Neuronal stem cell (in vitro differentiated cells): ENCODE measurements around the gene ZBTB49.

Experiments
- DNase-seq: peaks from one replicate; pipeline ENCODE4 v3.0.0-alpha.2; 2013; ENCODE audit warnings: low spot score
- H2AFZ ChIP-seq: one replicate; pipeline ENCODE4 v1.6.1; 2013; ENCODE audit warnings: mild to moderate bottlenecking, low read length, inconsistent platforms
- H2AK5ac ChIP-seq: 2 replicates; pipeline ENCODE4 v1.6.1; 2013; ENCODE audit warnings: low read depth, mild to moderate bottlenecking, inconsistent platforms, low read length, moderate library complexity, mixed read lengths
- H2BK120ac ChIP-seq: 2 replicates; pipeline ENCODE4 v1.6.1; 2013; ENCODE audit warnings: low read depth, mild to moderate bottlenecking, inconsistent platforms, low read length, moderate library complexity, mixed read lengths
- H2BK12ac ChIP-seq: one replicate; pipeline ENCODE4 v1.6.1; 2013; ENCODE audit warnings: low read length, inconsistent platforms
- H2BK15ac ChIP-seq: 2 replicates; pipeline ENCODE4 v1.6.1; 2013; ENCODE audit warnings: mild to moderate bottlenecking, low read length, inconsistent platforms, mixed read lengths
- H2BK5ac ChIP-seq: one replicate; pipeline ENCODE4 v1.6.1; 2013; ENCODE audit warnings: inconsistent platforms, mild to moderate bottlenecking, low read length, moderate library complexity
- H3K14ac ChIP-seq: one replicate; pipeline ENCODE4 v1.6.1; 2013; ENCODE audit warnings: low read length, inconsistent platforms
- H3K18ac ChIP-seq: 2 replicates; pipeline ENCODE4 v1.6.1; 2013; ENCODE audit warnings: low read length, inconsistent platforms
- H3K23ac ChIP-seq: 2 replicates; pipeline ENCODE4 v1.6.1; 2013; ENCODE audit warnings: low read depth, mild to moderate bottlenecking, mixed read lengths, low read length, inconsistent platforms; ENCODE audit not compliant: poor library complexity
- H3K27ac ChIP-seq: replicated peaks from 3 replicates; pipeline ENCODE4 v1.5.1; 2013; ENCODE audit warnings: low read length, inconsistent platforms
- H3K27me3 ChIP-seq, 3 experiments: 2 replicates each; pipeline ENCODE4 v1.6.1; 2013; ENCODE audit warnings: low read length in 3 of 3, mild to moderate bottlenecking in 2 of 3, inconsistent platforms in 1 of 3, low read depth in 1 of 3, mixed read lengths in 1 of 3, moderate library complexity in 1 of 3; ENCODE audit not compliant: control insufficient read depth in 3 of 3, insufficient read depth in 3 of 3
- H3K36me3 ChIP-seq, 2 donors: replicated peaks in 1 of 2; 2 replicates each; pipeline ENCODE4 v1.6.1; 2013; ENCODE audit warnings: low read length in 2 of 2; ENCODE audit not compliant: control insufficient read depth in 2 of 2, insufficient read depth in 2 of 2
- H3K4ac ChIP-seq: 2 replicates; pipeline ENCODE4 v1.6.1; 2013; ENCODE audit warnings: inconsistent platforms, mild to moderate bottlenecking, low read length, moderate library complexity
- H3K4me1 ChIP-seq, 2 donors: 1 replicate in 1 of 2; 2 replicates in 1 of 2; pipeline ENCODE4 v1.6.1; 2013; ENCODE audit warnings: low read length in 2 of 2, low read depth in 1 of 2; ENCODE audit not compliant: control insufficient read depth in 2 of 2, insufficient read depth in 1 of 2
- H3K4me2 ChIP-seq: one replicate; pipeline ENCODE4 v1.6.1; 2013; ENCODE audit warnings: mild to moderate bottlenecking, low read length, inconsistent platforms; ENCODE audit not compliant: insufficient read depth, poor library complexity, severe bottlenecking
- H3K4me3 ChIP-seq, 2 donors: 2 replicates each; pipeline ENCODE4 v1.5.1; 2013; ENCODE audit warnings: low read length in 2 of 2, mild to moderate bottlenecking in 2 of 2, inconsistent platforms in 1 of 2, moderate library complexity in 1 of 2
- H3K79me1 ChIP-seq: one replicate; pipeline ENCODE4 v1.6.1; 2013; ENCODE audit warnings: low read depth, mild to moderate bottlenecking, inconsistent platforms, low read length, moderate library complexity
- H3K9ac ChIP-seq: one replicate; pipeline ENCODE4 v1.6.1; 2013; ENCODE audit warnings: mild to moderate bottlenecking, low read depth, low read length, inconsistent platforms; ENCODE audit not compliant: poor library complexity
- H3K9me3 ChIP-seq, 2 donors: replicated peaks in 1 of 2; 2 replicates each; pipeline versions ENCODE3 to v1.6.1; 2013; ENCODE audit warnings: low read length in 2 of 2, mild to moderate bottlenecking in 2 of 2, inconsistent platforms in 1 of 2, low read depth in 1 of 2, mixed read lengths in 1 of 2, moderate library complexity in 1 of 2; ENCODE audit not compliant: control insufficient read depth in 2 of 2, insufficient read depth in 1 of 2
- H4K8ac ChIP-seq: one replicate; pipeline ENCODE4 v1.6.1; 2013; ENCODE audit warnings: low read depth, mild to moderate bottlenecking, inconsistent platforms, low read length, moderate library complexity
- H4K91ac ChIP-seq: one replicate; pipeline ENCODE4 v1.6.1; 2013; ENCODE audit warnings: low read length, low read depth, mild to moderate bottlenecking, inconsistent platforms; ENCODE audit not compliant: poor library complexity
- WGBS, 2 donors: extraction: QIAGEN DNeasy Blood & Tissue Kit; methylation state at CpG; one replicate each; pipeline ENCODE4 v1.1.7; 2013; ENCODE audit warnings: missing lambda C conversion rate in 2 of 2, mixed read lengths in 1 of 2; ENCODE audit not compliant: insufficient read length in 2 of 2, insufficient replicate concordance in 1 of 2; ENCODE audit errors: extremely low coverage in 2 of 2; 5-methylcytosine and 5-hydroxymethylcytosine counted together

The ZBTB49 gene

DNA sequence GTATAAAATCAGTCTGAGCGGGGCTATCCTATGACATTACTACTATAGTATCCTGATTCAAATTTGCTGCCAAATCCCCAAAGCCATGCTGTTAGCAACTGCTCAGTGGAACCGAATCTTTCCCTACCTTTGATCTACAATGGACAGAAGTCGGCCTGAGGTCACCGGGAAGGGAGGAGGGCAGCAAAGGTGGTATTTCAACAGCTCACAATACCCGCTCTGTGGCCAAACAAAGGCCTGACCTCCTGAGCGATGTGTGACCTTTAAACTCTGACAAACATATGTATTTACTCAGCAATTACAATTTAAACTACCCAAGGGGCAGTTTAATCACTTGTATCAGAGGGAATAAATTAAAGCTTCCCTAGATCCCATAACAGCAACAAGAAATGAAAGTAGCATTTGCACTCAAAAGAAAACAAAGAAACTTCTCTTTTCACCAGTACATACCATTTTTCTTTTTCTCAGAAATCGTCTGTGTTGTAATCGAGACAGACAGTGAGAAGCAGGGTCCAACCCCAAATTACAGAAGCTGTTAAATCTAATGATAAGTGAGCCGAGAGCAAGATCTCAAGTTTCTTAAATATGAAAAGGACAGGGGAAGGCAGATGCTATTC is 30.5 kb upstream of the ZBTB49 start:
- Histone ChIP-seq H2BK12ac (no peak overlapping the region), H2BK120ac (no peak overlapping the region), H3K23ac (no peak overlapping the region), H2BK5ac (no peak overlapping the region), H3K36me3 (no peaks in the 10 kb centered on the region), H3K18ac (no peak overlapping the region), H3K4ac (no peak overlapping the region), H3K9ac (no peak overlapping the region), H3K79me1 (no peaks in the 10 kb centered on the region), H4K91ac (no peak overlapping the region), H2AFZ (no peak overlapping the region), H3K27me3 (peaks cover 0 to 10% (median 0%) of the 10 kb centered on the region in 3 experiments), H3K14ac (no peak overlapping the region), H3K9me3 (peaks cover 0 to 3% of the 10 kb centered on the region in 2 donors), H3K4me2 (no peak overlapping the region), H3K27ac (no peak overlapping the region), H3K4me3 (no peak overlapping the region), H2BK15ac (no peak overlapping the region), H3K4me1 (peaks cover 0 to 2% of the 10 kb centered on the region in 2 donors), H4K8ac (no peak overlapping the region), H2AK5ac (no peak overlapping the region)
- WGBS, 2 donors = no CpG with 5 or more reads among the region's 9 CpGs
- no peak for DNase-seq

DNA sequence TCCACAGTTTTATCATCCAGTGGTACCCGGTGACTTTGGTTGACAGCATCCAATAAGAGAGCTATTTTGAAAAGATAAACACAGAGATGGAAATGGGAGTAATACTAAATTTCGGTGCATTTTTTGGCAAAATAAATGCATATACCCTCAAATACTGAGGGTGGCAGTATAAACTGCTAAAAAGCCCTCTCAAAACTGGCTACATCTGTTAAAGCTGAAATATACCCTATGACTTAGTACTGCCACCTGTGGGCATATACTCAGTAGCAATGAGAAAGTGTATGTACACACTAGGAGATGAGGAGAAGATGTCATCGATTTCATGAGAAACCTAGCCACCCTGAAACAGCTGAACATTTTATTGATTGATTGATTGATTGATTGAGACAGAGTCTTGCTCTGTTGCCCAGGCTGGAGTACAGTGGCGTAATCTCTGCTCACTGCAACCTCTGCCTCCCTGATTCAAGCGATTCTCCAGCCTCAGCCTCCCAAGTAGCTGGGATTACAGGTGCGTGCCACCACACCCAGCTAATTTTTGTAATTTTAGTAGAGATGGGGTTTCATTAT is 29.8 kb upstream of the ZBTB49 start:
- H3K9me3 ChIP-seq = peaks cover 0 to 3% of the 10 kb centered on the region in 2 donors
- H3K4me1 ChIP-seq = peaks cover 0 to 2% of the 10 kb centered on the region in 2 donors
- H2BK120ac ChIP-seq = no peak overlapping the region
- no peak overlapping the region for H2BK5ac ChIP-seq
- no peak overlapping the region for H2AFZ ChIP-seq
- H3K79me1 ChIP-seq = no peaks in the 10 kb centered on the region
- H3K18ac ChIP-seq = no peak overlapping the region
- no peak overlapping the region for H3K4ac ChIP-seq
- no peak overlapping the region for H3K4me3 ChIP-seq
- H2BK15ac ChIP-seq = no peak overlapping the region
- no peak overlapping the region for H4K8ac ChIP-seq
- no peak overlapping the region for H3K23ac ChIP-seq
- no CpG with 5 or more reads among the region's 6 CpGs for WGBS, 2 donors
- no peak overlapping the region for H4K91ac ChIP-seq
- no peak for DNase-seq
- no peak overlapping the region for H2BK12ac ChIP-seq
- H3K9ac ChIP-seq = no peak overlapping the region
- no peak overlapping the region for H3K14ac ChIP-seq
- H2AK5ac ChIP-seq = no peak overlapping the region
- no peaks in the 10 kb centered on the region for H3K36me3 ChIP-seq
- H3K27ac ChIP-seq = no peak overlapping the region
- no peak overlapping the region for H3K4me2 ChIP-seq
- H3K27me3 ChIP-seq = peaks cover 0 to 5% (median 0%) of the 10 kb centered on the region in 3 experiments

GRCh38 chr4:4267981-4268380 is 22.1 kb upstream of the ZBTB49 start:
- Histone ChIP-seq H3K27me3 (no peaks in the 10 kb centered on the region), H3K9me3 (no peaks in the 10 kb centered on the region), H3K79me1 (no peaks in the 10 kb centered on the region), H3K9ac (no peak overlapping the region), H2BK5ac (no peak overlapping the region), H2BK120ac (no peak overlapping the region), H2AFZ (no peak overlapping the region), H3K23ac (no peak overlapping the region), H4K8ac (no peak overlapping the region), H3K18ac (no peak overlapping the region), H2AK5ac (no peak overlapping the region), H3K4me1 (no peaks in the 10 kb centered on the region), H3K4ac (no peak overlapping the region), H3K4me3 (no peak overlapping the region), H3K4me2 (no peak overlapping the region), H3K36me3 (peaks cover 18 to 66% of the 10 kb centered on the region in 2 donors), H2BK15ac (no peak overlapping the region), H3K27ac (no peak overlapping the region), H2BK12ac (no peak overlapping the region), H3K14ac (no peak overlapping the region), H4K91ac (no peak overlapping the region)
- DNase-seq = no peak
- WGBS, 2 donors = no CpG with 5 or more reads among the region's 5 CpGs

DNA sequence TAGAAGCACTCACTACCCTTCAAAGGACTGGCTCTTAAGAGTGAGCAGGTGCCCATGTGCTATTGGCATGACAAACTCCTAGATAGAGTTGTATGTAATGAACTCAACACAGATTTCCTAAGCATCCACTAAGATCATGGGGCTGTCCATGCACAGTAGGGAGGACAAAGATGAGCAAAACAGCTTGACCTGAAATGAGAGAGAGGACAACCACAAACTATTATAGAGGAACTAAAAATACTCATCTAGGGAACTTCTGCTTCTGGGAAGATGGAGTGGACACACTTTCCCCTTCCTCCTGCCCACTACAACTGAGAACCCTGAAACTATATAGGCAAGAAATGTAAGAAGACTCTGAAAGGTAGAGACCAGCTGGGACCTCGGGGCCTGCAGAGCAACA is 21.3 kb upstream of the ZBTB49 start:
- H3K4me3 ChIP-seq = no peak overlapping the region
- DNase-seq = no peak
- no peak overlapping the region for H3K4me2 ChIP-seq
- WGBS, 2 donors = no CpG with 5 or more reads among the region's 1 CpG
- H3K14ac ChIP-seq = no peak overlapping the region
- H3K36me3 ChIP-seq = peaks cover 21 to 74% of the 10 kb centered on the region in 2 donors
- no peak overlapping the region for H4K8ac ChIP-seq
- no peak overlapping the region for H2BK12ac ChIP-seq
- H3K4me1 ChIP-seq = no peaks in the 10 kb centered on the region
- H2BK5ac ChIP-seq = no peak overlapping the region
- H3K79me1 ChIP-seq = no peaks in the 10 kb centered on the region
- no peak overlapping the region for H2BK15ac ChIP-seq
- H2AFZ ChIP-seq = no peak overlapping the region
- no peak overlapping the region for H3K23ac ChIP-seq
- no peak overlapping the region for H3K9ac ChIP-seq
- H3K9me3 ChIP-seq = no peaks in the 10 kb centered on the region
- no peak overlapping the region for H3K4ac ChIP-seq
- H3K27ac ChIP-seq = no peak overlapping the region
- no peak overlapping the region for H2BK120ac ChIP-seq
- H2AK5ac ChIP-seq = no peak overlapping the region
- H3K18ac ChIP-seq = no peak overlapping the region
- H3K27me3 ChIP-seq = no peaks in the 10 kb centered on the region
- no peak overlapping the region for H4K91ac ChIP-seq
